Stimulated activated CD4-positive, alpha-beta T cell treated with anti-CD3 and anti-CD28 coated beads, Interleukin-4, amount 100 ng/mL, for 4 hours (primary cell): ENCODE results near the gene AGAP6.
"Not testable (repeated sequence)": the region's sequence is repeated elsewhere in the genome, so short reads cannot be mapped to it uniquely, and the experiment has no call there.

Experiments
- DNase-seq, 2 experiments: peaks; one replicate each; pipeline ENCODE4 v3.0.0-alpha.2; 2020

Gene AGAP6

GRCh38 chr10:50025627-50026026 lies 37.4 kb downstream of the AGAP6 start:
- DNase-seq = no peak

GRCh38 chr10:50027195-50027594 lies 39.0 kb downstream of the AGAP6 start:
- DNase-seq = no peak

- no peak for DNase-seq
Measured at GRCh38 chr10:50033481-50033880, 45.3 kb downstream of the AGAP6 start.

GRCh38 chr10:50035337-50035736 lies 47.1 kb downstream of the AGAP6 start:
- DNase-seq = not testable (repeated sequence)

- no peak for DNase-seq
Measured at GRCh38 chr10:50044941-50045664, 56.9 kb downstream of the AGAP6 start.

- not testable (repeated sequence) for DNase-seq
Measured at GRCh38 chr10:50046457-50046856, 58.3 kb downstream of the AGAP6 start.

- not testable (repeated sequence) for DNase-seq
Measured at GRCh38 chr10:50047594-50047993, 59.4 kb downstream of the AGAP6 start.

- not testable (repeated sequence) for DNase-seq
Measured at GRCh38 chr10:50051995-50052660, 63.9 kb downstream of the AGAP6 start.

GRCh38 chr10:50052778-50053376 lies 64.7 kb downstream of the AGAP6 start:
- DNase-seq = not testable (repeated sequence)

- DNase-seq = not testable (repeated sequence)
Measured at GRCh38 chr10:50055494-50056292, 67.5 kb downstream of the AGAP6 start.

GRCh38 chr10:50056654-50057053 lies 68.4 kb downstream of the AGAP6 start:
- DNase-seq = not testable (repeated sequence)

GRCh38 chr10:50058727-50059126 lies 70.5 kb downstream of the AGAP6 start:
- not testable (repeated sequence) for DNase-seq

- not testable (repeated sequence) for DNase-seq
Measured at GRCh38 chr10:50059946-50060345, 71.7 kb downstream of the AGAP6 start.
